Measurements from ENCODE around the gene TENM3.
"Not testable (repeated sequence)": the region's sequence is repeated elsewhere in the genome, so short reads cannot be mapped to it uniquely, and the experiment has no call there.

Gene TENM3

DNA sequence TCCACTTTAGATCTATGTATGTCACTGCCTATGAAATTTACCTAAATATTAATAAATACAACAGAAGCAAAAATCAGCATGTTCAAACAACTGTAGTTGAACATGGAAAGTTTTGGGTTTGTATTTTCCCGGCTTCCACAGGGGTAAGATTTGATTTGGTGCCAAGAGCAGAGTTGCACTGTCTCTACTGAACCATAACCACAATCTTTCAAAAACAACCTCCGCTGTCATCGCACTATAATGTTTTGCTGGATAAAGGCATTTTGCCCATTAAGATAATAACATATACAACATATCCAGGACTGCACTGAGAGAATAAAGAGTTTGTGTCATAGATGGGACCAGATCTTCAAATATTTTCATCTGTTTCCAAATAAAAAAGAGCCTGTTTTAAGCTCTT is 94.9 kb downstream of the TENM3 start:
- DNase-seq (ENCODE audit: low read depth) = no peak

DNA sequence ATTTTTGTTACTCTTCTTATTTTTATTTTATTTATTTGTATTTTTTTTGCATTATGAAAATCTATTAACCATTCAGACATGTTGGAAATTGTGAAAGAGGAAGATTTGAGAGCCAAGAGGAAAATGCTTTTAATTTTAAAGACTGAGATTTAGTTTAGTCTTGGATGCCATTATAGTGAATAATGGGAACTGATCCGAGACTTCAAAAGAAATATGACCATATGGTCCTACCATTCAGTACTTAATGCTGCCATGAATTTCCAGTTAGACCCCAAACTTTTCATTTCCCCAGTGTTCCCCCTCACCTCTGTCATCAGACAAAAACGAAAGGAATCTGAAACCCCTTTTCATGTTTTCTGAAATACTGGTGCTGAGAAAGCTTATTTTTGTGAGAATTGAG is 95.5 kb downstream of the TENM3 start:
- no peak for DNase-seq (ENCODE audit: low read depth)

DNA sequence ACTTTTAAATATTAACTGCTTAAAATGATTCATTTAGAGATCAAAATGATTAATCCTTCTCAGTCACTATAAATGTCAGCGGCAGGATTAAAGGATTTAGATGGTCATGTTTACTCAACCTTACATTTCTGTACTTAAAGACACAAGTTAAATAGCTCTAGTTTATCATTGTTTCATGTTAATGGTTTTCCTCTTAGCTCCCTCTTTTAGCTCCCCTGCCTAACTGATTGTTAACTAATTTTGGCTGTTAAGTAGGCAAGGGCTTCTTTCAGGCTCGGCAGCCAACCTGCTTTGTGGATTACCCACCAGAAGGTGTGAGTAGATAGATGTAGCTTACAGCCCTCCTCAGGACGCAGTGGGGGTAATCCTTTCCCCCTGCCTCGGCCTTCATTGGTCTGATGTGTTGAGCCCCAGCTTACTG is 96.0 kb downstream of the TENM3 start:
- no peak for DNase-seq (ENCODE audit: low read depth)

DNA sequence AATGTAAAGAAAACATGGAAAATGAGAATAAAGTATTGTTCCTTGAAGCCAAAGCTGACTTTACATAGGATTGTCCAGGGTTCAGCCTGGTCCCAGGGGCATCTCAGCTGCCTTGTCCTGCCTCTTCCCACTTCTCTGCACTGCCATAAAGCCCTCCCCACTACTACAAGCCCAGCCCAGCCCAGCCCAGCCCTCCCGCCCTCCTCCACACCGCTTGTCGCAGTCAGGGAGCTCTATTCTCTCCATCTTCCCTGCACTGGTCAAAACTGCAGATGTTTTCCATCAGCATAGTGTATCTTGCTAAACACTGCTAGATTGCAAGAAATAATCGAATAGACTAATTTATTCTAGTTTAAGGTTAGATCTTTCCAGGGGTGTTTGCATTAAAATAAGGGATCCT is 100.3 kb downstream of the TENM3 start:
- DNase-seq (ENCODE audit: low read depth) = no peak

GRCh38 chr4:182344968-182345367 is 101.8 kb downstream of the TENM3 start:
- no peak for DNase-seq (ENCODE audit: low read depth)

- no peak for DNase-seq (ENCODE audit: low read depth)
These were observed 103.0 kb downstream of the TENM3 start for GRCh38 chr4:182346250-182346649.

- no peak for DNase-seq (ENCODE audit: low read depth)
These were observed 103.6 kb downstream of the TENM3 start for GRCh38 chr4:182346675-182347375.

- no peak for DNase-seq (ENCODE audit: low read depth)
These were observed 105.7 kb downstream of the TENM3 start for GRCh38 chr4:182348779-182349326.

GRCh38 chr4:182350041-182350440 is 106.8 kb downstream of the TENM3 start:
- DNase-seq (ENCODE audit: low read depth) = no peak

- DNase-seq (ENCODE audit: low read depth) = no peak
These were observed 108.3 kb downstream of the TENM3 start for GRCh38 chr4:182351485-182351884.

DNA sequence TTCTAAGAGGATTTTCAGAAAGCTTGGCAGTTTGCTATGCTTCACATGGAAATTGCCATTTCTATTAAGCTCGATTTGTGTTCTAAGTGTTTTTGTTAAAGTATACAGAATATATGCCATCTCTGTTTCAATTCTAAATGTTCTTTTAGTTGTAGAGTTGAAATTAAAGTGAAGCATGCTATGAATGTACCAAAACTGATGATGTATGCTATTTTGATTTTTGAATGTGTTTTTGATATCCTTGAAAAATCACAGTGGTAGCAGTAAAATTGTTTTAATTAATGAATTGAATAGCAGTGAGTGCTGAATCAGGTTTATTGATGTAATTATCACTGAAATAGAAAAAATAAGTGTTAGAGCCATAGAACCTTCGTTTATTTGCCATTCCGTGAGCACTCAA is 110.9 kb downstream of the TENM3 start:
- DNase-seq (ENCODE audit: low read depth) = no peak

GRCh38 chr4:182354867-182355266 is 111.7 kb downstream of the TENM3 start:
- no peak for DNase-seq (ENCODE audit: low read depth)

- DNase-seq (ENCODE audit: low read depth) = no peak
These were observed 124.0 kb downstream of the TENM3 start for GRCh38 chr4:182367153-182367552.

DNA sequence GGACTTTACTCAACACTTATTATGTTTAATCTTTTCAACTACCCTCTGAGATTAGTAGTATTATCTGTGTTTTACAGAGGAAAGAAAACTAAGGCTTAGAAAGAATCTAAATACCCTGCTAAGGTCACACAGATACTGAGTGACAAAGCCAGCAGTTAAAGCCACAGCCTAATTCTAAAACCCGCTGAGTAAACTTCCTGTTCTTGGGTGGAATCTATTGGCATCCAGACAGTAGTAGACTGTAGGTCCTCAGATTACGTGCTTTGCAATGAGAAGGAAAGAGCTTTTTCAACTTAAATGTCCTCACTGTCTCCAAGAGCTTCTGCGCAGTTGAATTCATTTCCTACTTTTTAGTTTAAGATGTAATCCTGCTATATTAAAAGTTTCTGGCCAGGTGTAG is 126.0 kb downstream of the TENM3 start:
- DNase-seq (ENCODE audit: low read depth) = no peak

DNA sequence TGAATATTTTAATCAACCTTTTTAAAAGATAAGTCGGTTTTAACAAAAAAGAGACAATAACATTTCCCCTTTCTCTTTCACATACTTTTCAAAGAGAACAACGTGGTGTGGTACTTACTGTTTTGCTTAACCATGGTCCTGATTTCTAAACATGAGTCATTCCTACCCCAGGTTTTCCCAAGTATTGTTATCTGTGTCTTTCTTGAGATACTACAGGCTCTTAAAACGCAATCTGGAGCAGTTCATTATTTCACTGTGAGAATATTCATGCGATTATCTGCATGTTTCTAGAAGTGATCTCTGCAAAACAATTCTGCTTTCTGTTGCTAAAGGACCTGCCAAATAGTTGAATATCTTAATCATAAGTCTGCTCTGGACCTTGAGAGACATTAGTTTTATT is 127.3 kb downstream of the TENM3 start:
- DNase-seq (ENCODE audit: low read depth) = no peak

DNA sequence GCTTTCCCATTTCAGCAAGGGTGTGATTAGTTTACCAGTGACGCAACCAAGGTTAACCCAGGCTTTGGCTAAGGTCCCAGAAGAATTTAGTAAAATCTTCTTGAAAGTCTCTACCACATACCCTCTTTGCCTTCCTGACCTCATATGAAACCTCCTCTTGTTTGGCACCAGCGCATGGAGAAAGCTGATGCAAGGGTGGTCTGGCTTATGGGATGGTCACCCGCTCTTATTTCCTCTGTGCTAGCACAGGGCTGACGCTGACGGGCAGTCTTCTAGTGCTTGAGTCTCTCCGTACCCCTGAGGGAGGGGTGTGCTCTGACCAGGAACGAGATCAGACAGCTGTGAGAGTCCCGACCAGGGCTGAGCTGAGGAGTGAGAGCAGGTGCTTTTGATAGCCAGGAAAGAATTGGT is 137.6 kb downstream of the TENM3 start:
- no peak for DNase-seq (ENCODE audit: low read depth)

DNA sequence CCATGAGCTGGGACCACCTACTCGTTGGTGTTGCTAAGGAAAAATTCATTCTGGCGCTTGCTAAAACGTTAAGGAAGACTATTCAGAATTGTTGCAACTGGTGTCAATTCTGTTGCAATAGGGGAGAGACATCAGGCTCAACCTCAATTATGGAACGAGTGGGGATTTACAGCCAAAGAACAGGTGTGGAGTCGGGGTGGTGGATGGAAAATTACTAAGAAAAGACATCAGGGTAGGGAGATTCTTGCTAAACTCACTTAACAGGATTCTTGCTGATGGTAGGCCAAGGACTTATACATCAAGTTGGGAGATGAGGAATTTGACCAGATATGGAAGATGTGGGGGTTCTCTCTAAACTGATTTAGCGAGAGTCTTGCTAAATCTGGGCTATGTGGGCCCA is 139.7 kb downstream of the TENM3 start:
- no peak for DNase-seq (ENCODE audit: low read depth)

DNA sequence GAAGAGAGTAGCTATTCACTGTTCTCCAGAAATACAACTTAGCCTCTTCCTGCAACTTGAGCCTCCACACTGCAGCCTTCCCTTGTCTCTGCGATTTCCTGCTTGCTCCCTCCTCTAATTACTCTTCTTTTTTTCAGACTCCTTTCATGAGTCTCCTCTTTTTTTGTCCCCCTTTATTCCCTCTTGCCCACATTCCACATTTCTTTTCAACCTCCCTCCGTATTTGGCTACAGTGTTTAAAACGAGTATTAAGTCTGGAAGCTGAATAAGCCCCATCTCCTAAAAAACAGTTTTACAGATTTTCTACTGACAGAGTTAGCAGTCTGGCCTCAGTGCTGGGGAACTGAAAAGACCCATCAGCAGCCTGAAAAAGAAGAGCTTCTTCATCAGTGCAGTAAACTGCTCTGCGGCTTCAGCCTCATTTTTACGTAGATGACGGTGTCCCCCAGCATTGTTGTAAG is 141.5 kb downstream of the TENM3 start:
- no peak for DNase-seq (ENCODE audit: low read depth)

GRCh38 chr4:182385897-182386296 is 142.7 kb downstream of the TENM3 start:
- DNase-seq (ENCODE audit: low read depth) = no peak

- DNase-seq (ENCODE audit: low read depth) = not testable (repeated sequence)
These were observed 143.4 kb downstream of the TENM3 start for GRCh38 chr4:182386576-182386975.

GRCh38 chr4:182391111-182391684 is 148.0 kb downstream of the TENM3 start:
- no peak for DNase-seq (ENCODE audit: low read depth)

DNA sequence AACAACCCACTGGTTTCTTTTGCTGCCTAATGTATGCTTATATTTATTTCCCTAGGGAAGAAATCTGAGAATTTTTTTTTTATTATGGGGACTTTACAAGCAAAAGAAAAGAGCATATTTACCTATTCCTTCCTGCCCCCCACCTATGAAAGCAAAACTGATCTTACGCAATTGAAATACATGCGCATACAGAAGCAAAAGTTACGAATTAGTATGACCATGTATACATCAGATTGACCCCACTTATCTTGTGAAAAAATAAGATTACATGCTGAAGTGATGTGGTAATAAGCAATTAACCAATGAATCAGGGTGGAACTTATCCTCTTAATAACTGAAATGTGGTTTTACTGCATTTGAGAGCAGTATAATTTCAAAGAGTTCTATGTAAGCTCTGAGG is 151.0 kb downstream of the TENM3 start:
- DNase-seq (ENCODE audit: low read depth) = no peak

GRCh38 chr4:182400081-182400480 is 156.9 kb downstream of the TENM3 start:
- no peak for DNase-seq (ENCODE audit: low read depth)

GRCh38 chr4:182400790-182401189 is 157.6 kb downstream of the TENM3 start:
- no peak for DNase-seq (ENCODE audit: low read depth)
